Endodermal cell (in vitro differentiated cells): ENCODE results near the gene RIC1. TPM values are rescaled to one million over a fixed set of nuclear protein-coding genes. Genes with fewer than 3 reads are reported as not detected.

Experiments
- DNase-seq: peaks from one replicate; pipeline ENCODE4 v3.0.0-alpha.2; 2017
- H3K27ac ChIP-seq: 2 replicates; pipeline ENCODE4 v1.5.1; 2013; ENCODE audit warnings: mild to moderate bottlenecking, low read depth, low read length, moderate library complexity
- H3K27me3 ChIP-seq: 2 replicates; pipeline ENCODE4 v1.6.1; 2013; ENCODE audit warnings: mild to moderate bottlenecking, low read length, moderate library complexity; ENCODE audit not compliant: insufficient read depth, control insufficient read depth, poor library complexity, severe bottlenecking
- H3K36me3 ChIP-seq: 2 replicates; pipeline ENCODE4 v1.7.0; 2013; ENCODE audit warnings: mild to moderate bottlenecking, low read length, moderate library complexity; ENCODE audit not compliant: control insufficient read depth, insufficient read depth
- H3K4me1 ChIP-seq: one replicate; pipeline ENCODE4 v1.7.0; 2013; ENCODE audit warnings: low read length; ENCODE audit not compliant: control insufficient read depth, insufficient read depth
- H3K4me3 ChIP-seq: 2 replicates; pipeline ENCODE4 v1.5.1; 2013; ENCODE audit warnings: mild to moderate bottlenecking, low read length, moderate library complexity
- H3K9ac ChIP-seq: 2 replicates; pipeline ENCODE4 v1.6.1; 2013; ENCODE audit warnings: mild to moderate bottlenecking, low read length, moderate library complexity; ENCODE audit not compliant: poor library complexity, severe bottlenecking; ENCODE audit errors: extremely low read depth
- H3K9me3 ChIP-seq: 2 replicates; pipeline ENCODE4 v1.6.1; 2013; ENCODE audit warnings: mild to moderate bottlenecking, low read length, moderate library complexity; ENCODE audit not compliant: control insufficient read depth
- H3K27ac Mint-ChIP-seq: 2 replicates; pipeline ENCODE4 v1.8.0; 2020; ENCODE audit warnings: mixed read lengths
- H3K27me3 Mint-ChIP-seq: 2 replicates; pipeline ENCODE4 v1.8.0; 2021; ENCODE audit warnings: mild to moderate bottlenecking, mixed read lengths; ENCODE audit not compliant: insufficient read depth
- H3K36me3 Mint-ChIP-seq: 2 replicates; pipeline ENCODE4 v1.8.0; 2020; ENCODE audit warnings: low read depth, mixed read lengths
- H3K4me1 Mint-ChIP-seq: 2 replicates; pipeline ENCODE4 v1.8.0; 2020; ENCODE audit warnings: mixed read lengths
- H3K4me3 Mint-ChIP-seq: 2 replicates; pipeline ENCODE4 v1.8.0; 2020; ENCODE audit warnings: mild to moderate bottlenecking, moderate library complexity, mixed read lengths
- H3K9me3 Mint-ChIP-seq: 2 replicates; pipeline ENCODE4 v1.8.0; 2020; ENCODE audit warnings: mild to moderate bottlenecking, mixed read lengths
- WGBS, 2 experiments: methylation state at CpG; one replicate each; pipeline versions ENCODE4 v1.1.5 to v1.1.7; 2013; ENCODE audit warnings: missing lambda C conversion rate in 2 of 2, mixed read lengths in 1 of 2; ENCODE audit not compliant: insufficient coverage in 1 of 2, insufficient read length in 1 of 2; 5-methylcytosine and 5-hydroxymethylcytosine counted together
- long read RNA-seq, 4 experiments: library from polyadenylated mRNA in 2 of 4; library from RNA in 1 of 4; library from capped mRNA in 1 of 4; stranded (forward) in 3 of 4; unstranded in 1 of 4; transcript quantifications; one replicate each; pipeline ENCODE4 v2.0.0, GENCODE V29; 2020 to 2021; ENCODE audit warnings: inconsistent platforms in 1 of 4
- polyA plus RNA-seq, 2 experiments: library from polyadenylated mRNA; stranded (reverse); fragments of 50-300 nt; gene quantifications; one replicate each; pipeline ENCODE4 v1.2.3, GENCODE V29; 2013
- total RNA-seq, 2 donors: library from RNA; stranded (reverse); fragmentation: NEBNext Ultra II Directional in 1 of 2; extraction: Animal tissue kit (Norgen Biotek cat#: 25700) in 1 of 2; gene quantifications; 2 replicates in 1 of 2; 3 replicates in 1 of 2; pipeline ENCODE4 v1.2.1, GENCODE V29; 2021
- TF ChIP-seq, protein P1 (sequence below): fragments of 200-600 bp; sonication (generic); conservative IDR thresholded peaks from 2 replicates; pipeline ENCODE4 v1.5.0; 2021; ENCODE audit warnings: antibody characterized with exemption, mild to moderate bottlenecking

The RIC1 gene, protein sequence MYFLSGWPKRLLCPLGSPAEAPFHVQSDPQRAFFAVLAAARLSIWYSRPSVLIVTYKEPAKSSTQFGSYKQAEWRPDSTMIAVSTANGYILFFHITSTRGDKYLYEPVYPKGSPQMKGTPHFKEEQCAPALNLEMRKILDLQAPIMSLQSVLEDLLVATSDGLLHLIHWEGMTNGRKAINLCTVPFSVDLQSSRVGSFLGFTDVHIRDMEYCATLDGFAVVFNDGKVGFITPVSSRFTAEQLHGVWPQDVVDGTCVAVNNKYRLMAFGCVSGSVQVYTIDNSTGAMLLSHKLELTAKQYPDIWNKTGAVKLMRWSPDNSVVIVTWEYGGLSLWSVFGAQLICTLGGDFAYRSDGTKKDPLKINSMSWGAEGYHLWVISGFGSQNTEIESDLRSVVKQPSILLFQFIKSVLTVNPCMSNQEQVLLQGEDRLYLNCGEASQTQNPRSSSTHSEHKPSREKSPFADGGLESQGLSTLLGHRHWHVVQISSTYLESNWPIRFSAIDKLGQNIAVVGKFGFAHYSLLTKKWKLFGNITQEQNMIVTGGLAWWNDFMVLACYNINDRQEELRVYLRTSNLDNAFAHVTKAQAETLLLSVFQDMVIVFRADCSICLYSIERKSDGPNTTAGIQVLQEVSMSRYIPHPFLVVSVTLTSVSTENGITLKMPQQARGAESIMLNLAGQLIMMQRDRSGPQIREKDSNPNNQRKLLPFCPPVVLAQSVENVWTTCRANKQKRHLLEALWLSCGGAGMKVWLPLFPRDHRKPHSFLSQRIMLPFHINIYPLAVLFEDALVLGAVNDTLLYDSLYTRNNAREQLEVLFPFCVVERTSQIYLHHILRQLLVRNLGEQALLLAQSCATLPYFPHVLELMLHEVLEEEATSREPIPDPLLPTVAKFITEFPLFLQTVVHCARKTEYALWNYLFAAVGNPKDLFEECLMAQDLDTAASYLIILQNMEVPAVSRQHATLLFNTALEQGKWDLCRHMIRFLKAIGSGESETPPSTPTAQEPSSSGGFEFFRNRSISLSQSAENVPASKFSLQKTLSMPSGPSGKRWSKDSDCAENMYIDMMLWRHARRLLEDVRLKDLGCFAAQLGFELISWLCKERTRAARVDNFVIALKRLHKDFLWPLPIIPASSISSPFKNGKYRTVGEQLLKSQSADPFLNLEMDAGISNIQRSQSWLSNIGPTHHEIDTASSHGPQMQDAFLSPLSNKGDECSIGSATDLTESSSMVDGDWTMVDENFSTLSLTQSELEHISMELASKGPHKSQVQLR (N-terminal part only)
- total RNA-seq = 10 to 100 TPM; 27.0 to 27.1 TPM
- 16.5 TPM for polyA plus RNA-seq (2013, experiment 1 of 2)
- polyA plus RNA-seq (2013, experiment 2 of 2) = 17.4 TPM
- long read RNA-seq, experiment 1, partial matches to known transcripts = 10 of 13 reads
- long read RNA-seq, experiment 1, other reads (novel, unspliced or antisense) = 3 of 13 reads
- long read RNA-seq, experiment 2, full-length matches to known transcripts = 10 of 33 reads
- long read RNA-seq, experiment 2, partial matches to known transcripts = 15 of 33 reads
- long read RNA-seq, experiment 2, other reads (novel, unspliced or antisense) = 8 of 33 reads
- long read RNA-seq, experiment 3, full-length matches to known transcripts = 1 of 8 reads
- long read RNA-seq, experiment 3, partial matches to known transcripts = 1 of 8 reads
- long read RNA-seq, experiment 3, other reads (novel, unspliced or antisense) = 6 of 8 reads
- long read RNA-seq, experiment 4 = 0 reads

- DNase-seq = peak; percentile 97
These were observed at the start of gene RIC1 for GRCh38 chr9:5628530-5629311. RIC1 (plus strand) TSS chr9:5629107; CDS start chr9:5629310, 203 bp downstream.

GRCh38 chr9:5579881-5580280 is 49.0 kb upstream of the RIC1 start:
- no peaks in the 10 kb centered on the region for H3K4me1 Mint-ChIP-seq
- 92 to 100% methylated on average over 1 of the region's 1 CpG for WGBS, 2 experiments
- no peaks in the 10 kb centered on the region for H3K36me3 ChIP-seq
- H3K36me3 Mint-ChIP-seq = no peaks in the 10 kb centered on the region
- H3K27ac ChIP-seq = no peak overlapping the region
- H3K27me3 ChIP-seq = no peaks in the 10 kb centered on the region
- no peak overlapping the region for H3K9ac ChIP-seq
- no peak overlapping the region for H3K4me3 ChIP-seq
- H3K9me3 Mint-ChIP-seq = peaks cover 3% of the 10 kb centered on the region
- no peaks in the 10 kb centered on the region for H3K27me3 Mint-ChIP-seq
- no peak for DNase-seq
- no peaks in the 10 kb centered on the region for H3K9me3 ChIP-seq
- no peak overlapping the region for H3K4me3 Mint-ChIP-seq
- H3K27ac Mint-ChIP-seq = no peak overlapping the region
- TF ChIP-seq, protein P1, sequence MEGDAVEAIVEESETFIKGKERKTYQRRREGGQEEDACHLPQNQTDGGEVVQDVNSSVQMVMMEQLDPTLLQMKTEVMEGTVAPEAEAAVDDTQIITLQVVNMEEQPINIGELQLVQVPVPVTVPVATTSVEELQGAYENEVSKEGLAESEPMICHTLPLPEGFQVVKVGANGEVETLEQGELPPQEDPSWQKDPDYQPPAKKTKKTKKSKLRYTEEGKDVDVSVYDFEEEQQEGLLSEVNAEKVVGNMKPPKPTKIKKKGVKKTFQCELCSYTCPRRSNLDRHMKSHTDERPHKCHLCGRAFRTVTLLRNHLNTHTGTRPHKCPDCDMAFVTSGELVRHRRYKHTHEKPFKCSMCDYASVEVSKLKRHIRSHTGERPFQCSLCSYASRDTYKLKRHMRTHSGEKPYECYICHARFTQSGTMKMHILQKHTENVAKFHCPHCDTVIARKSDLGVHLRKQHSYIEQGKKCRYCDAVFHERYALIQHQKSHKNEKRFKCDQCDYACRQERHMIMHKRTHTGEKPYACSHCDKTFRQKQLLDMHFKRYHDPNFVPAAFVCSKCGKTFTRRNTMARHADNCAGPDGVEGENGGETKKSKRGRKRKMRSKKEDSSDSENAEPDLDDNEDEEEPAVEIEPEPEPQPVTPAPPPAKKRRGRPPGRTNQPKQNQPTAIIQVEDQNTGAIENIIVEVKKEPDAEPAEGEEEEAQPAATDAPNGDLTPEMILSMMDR = no peak
- H3K4me1 ChIP-seq = no peaks in the 10 kb centered on the region

More at GRCh38 chr9:5628530-5629311, at the start of gene RIC1:
- Histone ChIP-seq H3K9me3 (no peaks in the 10 kb centered on the region), H3K27ac (peak within 1 kb of the TSS; percentile 92), H3K4me3 (peak within 1 kb of the TSS; percentile 95), H3K36me3 (no peaks in the 10 kb centered on the region), H3K27me3 (no peaks in the 10 kb centered on the region), H3K4me1 (no peaks in the 10 kb centered on the region), H3K9ac (peak within 1 kb of the TSS; percentile 81)
- Mint-ChIP-seq H3K9me3 (no peaks in the 10 kb centered on the region), H3K4me1 (peaks cover 19% of the 10 kb centered on the region), H3K27ac (peak within 1 kb of the TSS; percentile 95), H3K27me3 (no peaks in the 10 kb centered on the region), H3K4me3 (peak within 1 kb of the TSS; percentile 97), H3K36me3 (no peaks in the 10 kb centered on the region)
- 0% methylated on average over 12 to 84 of the region's 84 CpGs for WGBS, 2 experiments
- TF ChIP-seq, protein P1 = peak; percentile 10
